Muscle of leg (tissue), 11 donors: ENCODE results near the gene G6PD. TPM values are rescaled to one million over a fixed set of nuclear protein-coding genes. Genes with fewer than 3 reads are reported as not detected.
"Not testable (repeated sequence)": the region's sequence is repeated elsewhere in the genome, so short reads cannot be mapped to it uniquely, and the experiment has no call there.

Experiments
- DNase-seq: peaks from one replicate; pipeline ENCODE4 v3.0.0; 2013
- H3K27ac ChIP-seq: one replicate; pipeline ENCODE4 v1.5.1; 2013; ENCODE audit warnings: mild to moderate bottlenecking, low read length, control low read depth
- H3K27me3 ChIP-seq: one replicate; pipeline ENCODE4 v1.6.1; 2013; ENCODE audit warnings: low read length; ENCODE audit not compliant: control insufficient read depth, insufficient read depth
- H3K36me3 ChIP-seq: one replicate; pipeline ENCODE4 v1.6.1; 2013; ENCODE audit warnings: low read length; ENCODE audit not compliant: control insufficient read depth, insufficient read depth
- H3K4me1 ChIP-seq: one replicate; pipeline ENCODE4 v1.6.1; 2013; ENCODE audit warnings: low read length; ENCODE audit not compliant: control insufficient read depth, insufficient read depth
- H3K4me3 ChIP-seq: one replicate; pipeline ENCODE4 v1.5.1; 2013; ENCODE audit warnings: low read length, control low read depth
- H3K9me3 ChIP-seq: replicated peaks from 2 replicates; pipeline ENCODE4 v1.6.1; 2013; ENCODE audit warnings: low read depth, low read length; ENCODE audit not compliant: control insufficient read depth
- WGBS: methylation state at CpG from one replicate; pipeline ENCODE4 v1.1.5; 2013; ENCODE audit warnings: missing lambda C conversion rate; ENCODE audit not compliant: insufficient coverage; 5-methylcytosine and 5-hydroxymethylcytosine counted together
- polyA plus RNA-seq, 8 donors: library from polyadenylated mRNA; unstranded; fragments of 120-200 nt; gene quantifications; one replicate each; pipeline versions ENCODE4 v1.2.1 to v1.2.3, GENCODE V29; 2013; ENCODE audit warnings: inconsistent platforms in 1 of 8, low replicate concordance in 1 of 8; ENCODE audit not compliant: insufficient read length in 8 of 8, insufficient read depth in 1 of 8
- total RNA-seq: library from RNA; stranded (reverse); fragments of 120-200 nt; gene quantifications from one replicate; pipeline ENCODE4 v1.2.4, GENCODE V29; 2013

G6PD gene
- total and polyA plus RNA-seq, 9 donors, result 5.8 to 19.4 (median 13.5) TPM

DNA sequence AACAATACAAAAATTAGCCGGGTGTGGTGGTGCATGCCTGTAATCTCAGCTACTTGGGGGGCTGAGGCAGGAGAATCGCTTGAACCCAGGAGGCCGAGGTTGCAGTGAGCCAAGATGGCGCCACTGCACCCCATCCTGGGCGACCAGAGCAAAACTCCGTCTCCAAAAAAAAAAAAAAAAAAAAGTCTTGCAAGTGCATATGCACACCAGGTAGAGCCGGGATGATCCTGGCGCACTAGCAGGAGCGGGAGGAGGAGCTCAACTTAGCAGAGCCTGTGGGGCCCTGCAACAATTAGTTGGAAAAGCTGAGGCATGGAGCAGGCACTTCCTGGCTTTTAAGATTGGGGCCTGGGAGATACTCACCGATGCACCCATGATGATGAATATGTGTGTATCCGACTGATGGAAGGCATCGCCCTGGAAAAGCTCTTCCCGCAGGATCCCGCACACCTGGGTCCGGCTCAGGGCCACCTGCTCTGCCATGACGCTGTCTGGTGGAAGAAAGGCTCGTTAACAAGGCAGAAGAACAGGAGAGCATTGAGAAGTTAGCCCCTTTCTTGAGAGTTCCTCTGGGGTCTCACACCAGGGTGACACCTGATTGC, 872 bp downstream of the G6PD start:
- Histone ChIP-seq H3K36me3 (peaks cover 11% of the 10 kb centered on the region), H3K27ac (no peak overlapping the region), H3K4me3 (no peak overlapping the region), H3K27me3 (no peaks in the 10 kb centered on the region), H3K9me3 (peaks cover 2% of the 10 kb centered on the region), H3K4me1 (peaks cover 19% of the 10 kb centered on the region)
- 91% methylated on average over 17 of the region's 17 CpGs for WGBS
- DNase-seq, result no peak

DNA sequence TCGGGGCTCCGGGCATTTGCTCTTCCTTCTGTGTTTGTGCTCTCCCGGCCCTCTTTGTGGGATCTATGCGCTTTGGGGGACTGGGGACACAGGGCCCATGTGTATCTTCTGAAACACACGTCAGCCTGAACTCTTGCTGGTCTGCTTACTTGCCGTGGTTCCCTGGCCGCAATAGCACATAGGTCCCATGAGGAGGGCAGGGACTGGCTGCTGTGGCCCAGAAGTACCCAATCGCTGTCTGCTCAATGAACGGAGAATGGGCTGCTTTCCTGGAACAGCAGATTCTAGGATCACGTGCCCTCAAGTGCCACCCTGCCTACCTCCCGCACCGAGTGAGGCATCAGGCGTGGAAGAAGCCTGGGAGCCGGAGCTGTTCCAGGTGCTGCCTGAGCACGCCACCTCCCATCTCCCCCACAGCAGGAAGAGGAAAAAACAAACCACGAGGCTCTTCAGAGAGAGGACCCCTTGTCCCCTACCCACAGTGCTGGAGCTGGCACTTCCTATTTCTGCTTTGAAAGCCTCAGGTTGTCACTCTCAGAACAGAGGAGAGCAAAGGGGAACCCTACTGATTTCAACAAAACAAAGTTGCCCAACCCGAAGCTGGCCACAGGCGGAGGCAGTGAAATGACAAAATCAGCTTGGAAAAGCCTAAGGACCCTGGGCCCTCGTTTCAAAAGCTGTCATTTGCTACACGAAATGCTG, 3.8 kb downstream of the G6PD start:
- no peak overlapping the region for H3K4me3 ChIP-seq
- H3K27me3 ChIP-seq, result no peaks in the 10 kb centered on the region
- 82% methylated on average over 19 of the region's 20 CpGs for WGBS
- DNase-seq, result no peak
- H3K36me3 ChIP-seq, result peaks cover 11% of the 10 kb centered on the region
- H3K27ac ChIP-seq, result peak overlapping the region; percentile 35
- peaks cover 2% of the 10 kb centered on the region for H3K9me3 ChIP-seq
- H3K4me1 ChIP-seq, result peaks cover 11% of the 10 kb centered on the region

DNA sequence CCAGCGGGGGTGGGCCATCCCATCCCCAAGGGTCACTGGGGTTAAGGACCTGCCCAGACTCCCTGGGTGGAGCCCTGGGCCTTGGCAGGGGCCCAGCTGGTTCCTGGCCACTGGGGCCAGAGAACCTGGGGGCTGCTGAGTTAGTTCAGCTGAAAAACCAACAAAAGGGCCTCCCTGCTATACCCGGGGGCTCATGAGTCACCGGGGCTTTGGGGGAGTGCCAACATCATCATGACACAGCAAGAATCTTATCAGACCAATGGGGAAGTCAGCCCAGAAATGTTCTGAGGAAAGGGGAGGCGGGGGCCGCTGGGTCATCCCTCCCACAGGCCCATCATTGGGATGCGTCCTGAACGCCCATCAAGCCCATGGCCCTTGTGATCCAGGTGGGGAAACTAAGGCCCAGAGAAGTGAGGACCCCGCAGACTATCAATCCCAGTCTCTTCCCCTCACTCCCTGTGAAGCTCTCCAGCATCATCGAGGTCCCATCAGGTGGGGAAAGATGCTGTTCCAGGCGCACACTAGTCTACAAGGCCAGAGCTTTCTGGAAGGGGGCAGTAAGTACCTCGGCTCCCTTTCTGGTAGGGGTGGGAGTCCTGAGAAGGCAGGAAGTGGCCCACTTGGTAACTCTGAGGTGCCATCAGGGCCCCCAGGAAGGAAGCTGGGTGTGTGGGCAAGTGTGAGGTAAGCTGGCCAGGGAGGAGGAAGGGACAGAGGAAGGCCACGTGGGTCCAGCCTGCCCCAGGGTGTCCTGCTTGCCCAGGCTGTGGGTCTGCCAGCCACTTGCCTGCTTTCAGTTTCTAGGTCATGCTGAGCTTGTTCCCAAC, 4.5 kb downstream of the G6PD start:
- WGBS, result 68% methylated on average over 4 of the region's 12 CpGs
- H3K27ac ChIP-seq, result peak overlapping the region; percentile 35
- no peak for DNase-seq
- no peaks in the 10 kb centered on the region for H3K9me3 ChIP-seq
- peaks cover 11% of the 10 kb centered on the region for H3K36me3 ChIP-seq
- no peak overlapping the region for H3K4me3 ChIP-seq
- no peaks in the 10 kb centered on the region for H3K27me3 ChIP-seq
- H3K4me1 ChIP-seq, result peaks cover 11% of the 10 kb centered on the region

DNA sequence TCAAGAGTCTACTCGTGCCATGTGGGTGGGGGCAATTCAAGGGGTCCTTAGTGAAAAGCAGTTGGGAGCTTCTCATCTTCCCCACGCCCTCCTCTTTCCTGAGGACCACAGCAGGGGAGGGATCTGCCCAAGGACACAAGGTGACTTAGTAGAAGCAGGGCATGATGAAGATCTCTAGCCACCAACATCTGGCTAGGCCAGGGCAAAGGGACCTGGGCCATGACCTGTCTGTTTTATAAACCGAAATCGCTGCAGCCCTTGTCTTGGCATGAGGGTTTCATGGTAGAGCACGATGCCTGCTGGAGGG, 5.1 kb downstream of the G6PD start:
- 78% methylated on average over 4 of the region's 5 CpGs for WGBS
- H3K36me3 ChIP-seq, result peaks cover 11% of the 10 kb centered on the region
- no peak overlapping the region for H3K4me3 ChIP-seq
- no peaks in the 10 kb centered on the region for H3K9me3 ChIP-seq
- H3K27ac ChIP-seq, result no peak overlapping the region
- H3K27me3 ChIP-seq, result no peaks in the 10 kb centered on the region
- peaks cover 11% of the 10 kb centered on the region for H3K4me1 ChIP-seq
- DNase-seq, result no peak

DNA sequence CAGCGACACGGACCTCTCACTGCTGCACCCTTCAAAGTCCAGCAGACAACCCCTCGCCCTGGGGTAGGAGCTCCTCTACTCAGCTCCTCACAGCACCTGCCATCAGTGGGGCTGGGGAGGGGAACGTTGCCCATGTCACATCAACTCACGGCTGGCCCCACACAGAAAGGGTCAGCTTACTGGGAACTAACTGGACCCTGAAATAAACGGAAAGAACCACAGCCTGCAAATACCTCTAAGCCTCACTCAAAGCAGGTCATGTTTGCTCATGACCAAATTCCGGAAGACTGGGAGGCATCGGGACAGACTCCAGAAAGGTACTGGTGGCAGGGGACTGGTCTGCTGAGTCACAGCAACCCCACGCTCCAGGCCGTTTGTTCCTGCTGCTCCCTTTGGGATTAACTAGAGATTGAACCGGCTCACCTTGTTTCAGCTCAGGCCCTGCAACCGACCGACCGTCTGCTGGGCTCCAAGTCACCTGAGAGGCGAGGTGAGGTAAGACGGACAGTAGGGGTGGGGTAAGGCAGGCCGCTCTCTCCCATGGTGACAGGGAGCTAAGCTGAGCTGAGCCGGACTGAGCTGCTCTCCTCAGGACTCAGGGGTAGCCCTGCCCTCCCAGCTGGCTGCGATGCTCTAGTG, 5.6 kb downstream of the G6PD start:
- DNase-seq, result no peak
- no peak overlapping the region for H3K27ac ChIP-seq
- no peaks in the 10 kb centered on the region for H3K9me3 ChIP-seq
- WGBS, result 86% methylated on average over 16 of the region's 19 CpGs
- H3K36me3 ChIP-seq, result peaks cover 11% of the 10 kb centered on the region
- no peak overlapping the region for H3K4me3 ChIP-seq
- no peaks in the 10 kb centered on the region for H3K27me3 ChIP-seq
- H3K4me1 ChIP-seq, result peaks cover 7% of the 10 kb centered on the region

DNA sequence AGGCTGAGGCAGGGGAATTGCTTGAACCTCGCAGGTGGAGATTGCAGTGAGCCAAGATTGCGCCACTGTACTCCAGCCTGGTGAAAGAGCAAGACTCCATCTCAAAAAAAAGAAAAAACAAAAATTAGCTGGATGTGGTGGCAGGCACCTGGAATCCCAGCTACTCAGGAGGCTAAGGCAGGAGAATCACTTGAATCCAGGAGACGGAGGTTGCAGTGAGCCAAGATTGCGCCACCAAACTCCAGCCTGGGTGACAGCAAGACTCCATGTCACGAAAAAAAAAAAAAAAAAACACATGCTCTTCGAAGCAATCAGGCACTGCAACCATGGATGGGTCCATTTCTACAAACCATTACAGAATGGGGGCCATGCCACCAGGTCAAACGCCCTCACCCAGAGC, 6.3 kb downstream of the G6PD start:
- H3K36me3 ChIP-seq, result peaks cover 14% of the 10 kb centered on the region
- DNase-seq, H3K4me3 ChIP-seq, H3K4me1 ChIP-seq, H3K27ac ChIP-seq, H3K27me3 ChIP-seq, H3K9me3 ChIP-seq: not testable (repeated sequence)
- WGBS, result 75% methylated on average over 2 of the region's 7 CpGs

DNA sequence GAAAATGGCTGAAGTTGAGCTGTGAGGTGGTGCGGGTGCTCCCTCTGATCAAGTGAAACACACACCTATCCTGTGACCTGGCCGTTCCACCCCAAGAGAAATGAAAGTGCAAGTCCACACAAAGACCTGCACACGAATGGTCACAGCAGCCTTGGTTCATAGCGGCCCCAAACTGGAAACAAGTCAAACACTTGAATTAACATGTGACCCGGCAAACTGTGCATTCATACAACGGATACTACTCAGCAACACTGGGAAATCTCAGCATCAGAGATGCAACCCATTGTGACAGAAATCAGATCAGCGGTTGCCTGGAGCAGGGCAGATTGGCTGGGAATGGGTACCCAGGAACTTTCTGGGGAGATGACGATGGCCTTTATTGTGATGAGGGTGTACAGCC, 7.6 kb downstream of the G6PD start:
- 81% methylated on average over 7 of the region's 8 CpGs for WGBS
- no peak overlapping the region for H3K4me3 ChIP-seq

DNA sequence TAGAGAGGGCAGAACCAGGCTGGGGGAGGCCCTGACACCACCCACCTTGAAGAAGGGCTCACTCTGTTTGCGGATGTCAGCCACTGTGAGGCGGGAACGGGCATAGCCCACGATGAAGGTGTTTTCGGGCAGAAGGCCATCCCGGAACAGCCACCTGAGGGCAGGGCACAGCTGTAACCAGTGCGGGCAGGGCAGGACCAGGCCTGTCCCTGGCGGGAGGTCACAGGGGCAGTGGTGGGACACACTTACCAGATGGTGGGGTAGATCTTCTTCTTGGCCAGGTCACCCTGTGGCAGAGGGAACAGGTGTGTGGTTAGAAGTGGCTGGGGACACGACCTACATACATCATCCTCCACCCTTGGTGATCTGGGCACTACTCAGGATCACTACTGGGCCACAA, 10.8 kb downstream of the G6PD start:
- Histone ChIP-seq H3K4me1 (peaks cover 6% of the 10 kb centered on the region), H3K9me3 (no peaks in the 10 kb centered on the region), H3K36me3 (peaks cover 23% of the 10 kb centered on the region), H3K27me3 (no peaks in the 10 kb centered on the region), H3K27ac (no peak overlapping the region), H3K4me3 (no peak overlapping the region)
- WGBS, result 92% methylated on average over 7 of the region's 9 CpGs
- no peak for DNase-seq

More for the DNA sequence above, 7.6 kb downstream of the G6PD start:
- Histone ChIP-seq H3K27ac (no peak overlapping the region), H3K9me3 (no peaks in the 10 kb centered on the region), H3K27me3 (no peaks in the 10 kb centered on the region), H3K36me3 (peaks cover 13% of the 10 kb centered on the region), H3K4me1 (peaks cover 6% of the 10 kb centered on the region)
- DNase-seq, result no peak

DNA sequence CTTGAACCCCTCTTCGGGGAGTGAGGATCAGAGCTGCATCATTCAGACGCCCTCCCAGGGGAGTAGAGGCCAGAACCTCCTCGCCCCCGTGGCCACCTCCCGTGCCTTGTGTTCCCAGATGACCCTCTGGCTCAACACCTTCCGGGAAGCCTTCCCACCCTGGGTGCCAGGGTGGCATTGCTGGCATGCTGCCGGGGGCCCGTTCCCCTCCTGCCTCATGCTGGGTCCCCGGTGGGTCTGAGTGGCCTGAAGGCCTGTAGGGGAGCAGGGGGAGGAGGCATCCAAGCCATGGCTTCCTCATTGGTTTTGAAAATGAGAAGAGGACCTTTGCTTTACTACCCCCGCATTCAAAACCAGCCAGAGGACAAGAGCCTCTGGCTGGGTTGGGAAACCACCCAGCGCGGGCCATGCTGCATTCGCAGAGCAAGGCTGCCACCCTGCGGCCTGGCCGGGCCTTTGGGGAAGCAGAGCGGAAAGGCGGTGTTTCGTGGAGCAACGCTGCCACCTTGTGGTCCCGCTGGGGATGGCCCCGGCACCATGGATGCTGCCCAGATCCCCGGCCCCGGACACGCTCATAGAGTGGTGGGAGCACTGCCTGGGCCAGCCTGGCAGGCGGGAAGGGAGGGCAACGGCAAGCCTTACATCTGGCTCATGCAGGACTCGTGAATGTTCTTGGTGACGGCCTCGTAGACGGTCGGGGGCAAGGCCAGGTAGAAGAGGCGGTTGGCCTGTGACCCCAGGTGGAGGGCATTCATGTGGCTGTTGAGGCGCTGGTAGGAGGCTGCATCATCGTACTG, 11.9 kb downstream of the G6PD start:
- no peak overlapping the region for H3K4me3 ChIP-seq
- H3K9me3 ChIP-seq, result no peaks in the 10 kb centered on the region
- DNase-seq, result peak; percentile 90
- H3K27ac ChIP-seq, result no peak overlapping the region
- H3K27me3 ChIP-seq, result no peaks in the 10 kb centered on the region
- WGBS, result 25% methylated on average over 29 of the region's 34 CpGs
- peaks cover 23% of the 10 kb centered on the region for H3K36me3 ChIP-seq
- H3K4me1 ChIP-seq, result peaks cover 6% of the 10 kb centered on the region
